Inflammatory macrophage treated with lipopolysaccharide for 1 hour (primary cell): ENCODE measurements around the gene OMA1.
"Not testable (repeated sequence)": the region's sequence is repeated elsewhere in the genome, so short reads cannot be mapped to it uniquely, and the experiment has no call there.

Source experiments
- DNase-seq, 2 donors: peaks; one replicate each; pipeline ENCODE4 v3.0.0-alpha.2; 2020 to 2022

Gene OMA1

GRCh38 chr1:58573705-58574591 lies 27.4 kb upstream of the OMA1 start:
- no peak for DNase-seq

DNA sequence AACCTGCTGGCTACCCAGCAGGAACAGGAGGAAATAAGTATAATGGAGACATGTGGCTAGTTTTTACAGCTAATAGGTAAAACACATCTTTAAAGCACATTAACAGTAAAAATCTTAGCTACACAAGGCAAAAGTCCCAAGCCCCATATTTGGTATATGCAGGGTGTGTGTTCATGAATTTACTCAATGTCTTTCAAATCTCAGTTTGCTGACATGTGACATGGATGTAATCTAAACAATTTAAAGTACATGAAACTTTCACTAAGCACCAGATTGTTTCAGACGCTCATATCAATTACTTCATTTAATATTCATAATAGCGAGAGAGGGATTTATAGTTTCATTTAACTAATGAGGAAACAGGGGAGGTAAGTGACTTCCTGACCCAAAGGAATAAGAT lies 26.6 kb upstream of the OMA1 start:
- DNase-seq = no peak

DNA sequence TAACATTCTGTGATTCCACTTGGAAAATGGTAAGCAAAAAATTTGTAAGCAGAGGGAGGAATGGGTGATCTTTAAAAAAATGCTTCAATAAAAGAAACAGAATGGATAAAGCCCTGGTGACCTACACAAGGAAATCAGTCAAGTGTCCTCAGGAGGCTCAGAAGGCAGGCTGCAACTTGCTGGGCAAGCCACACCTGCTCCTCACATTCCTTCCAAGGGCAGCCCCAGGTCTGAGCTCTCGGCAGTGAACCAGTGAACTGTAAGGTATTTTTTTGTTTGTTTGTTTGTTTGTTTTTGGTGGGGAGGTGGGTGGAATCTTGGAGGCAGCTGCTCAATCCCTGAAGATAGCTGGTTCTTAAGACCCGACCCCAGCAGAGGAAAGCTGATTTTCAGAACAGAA lies 26.2 kb upstream of the OMA1 start:
- no peak for DNase-seq

DNA sequence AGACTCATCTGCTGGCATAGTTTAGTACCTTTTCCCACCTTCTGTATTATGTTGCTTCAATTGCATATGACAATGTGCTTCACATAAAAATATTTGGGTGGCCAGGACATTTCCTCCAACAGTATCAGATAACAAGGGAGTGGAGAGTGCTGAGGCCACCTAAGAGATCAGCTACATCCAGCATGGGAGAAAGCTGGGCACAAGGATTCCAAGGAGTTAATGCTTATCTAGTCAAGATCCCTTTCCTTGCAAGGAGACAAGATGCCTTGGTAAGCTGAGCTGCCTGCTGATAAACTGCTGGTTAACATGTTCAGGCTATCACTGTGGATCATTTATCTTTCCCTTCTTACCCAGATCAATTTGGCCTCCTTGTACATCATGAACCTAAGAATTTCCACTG lies 25.1 kb upstream of the OMA1 start:
- no peak for DNase-seq

DNA sequence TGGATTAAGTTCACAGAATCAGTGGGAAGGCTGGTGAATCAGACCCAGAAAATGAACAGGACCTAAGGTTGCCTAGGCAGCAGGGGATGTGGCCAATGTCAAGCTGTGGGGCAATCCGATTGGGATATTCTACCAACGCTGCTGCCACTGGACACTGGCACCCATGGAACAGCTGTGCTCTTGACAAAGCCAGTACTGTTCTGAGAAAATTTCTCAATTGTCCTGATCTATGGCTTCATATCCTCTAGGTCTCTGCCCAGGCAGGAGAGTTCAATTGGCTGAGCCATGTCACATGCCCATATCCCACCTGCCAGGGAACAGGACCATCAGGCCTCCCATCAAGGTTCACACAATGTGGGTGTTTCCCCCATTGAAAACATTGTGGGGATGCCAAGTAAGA lies 24.3 kb upstream of the OMA1 start:
- DNase-seq = no peak

DNA sequence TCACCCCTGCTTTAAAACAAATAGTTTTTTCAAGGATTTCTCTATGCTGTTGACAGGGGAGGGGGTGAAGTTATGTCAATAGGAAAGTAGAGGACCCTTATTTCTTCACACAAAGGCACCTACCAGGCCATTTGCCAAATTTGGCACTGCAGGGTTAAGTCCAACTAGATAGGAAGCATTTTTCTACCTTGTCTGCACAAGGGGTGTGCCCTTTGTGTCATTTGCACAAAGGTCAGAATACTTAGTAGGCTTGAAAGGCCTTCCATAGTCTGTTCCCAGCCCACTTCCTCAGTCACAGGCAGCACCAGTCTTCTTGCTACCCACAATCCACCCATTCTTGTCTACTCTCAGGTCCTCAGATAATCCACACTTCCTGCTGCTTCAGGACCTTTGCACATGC lies 23.6 kb upstream of the OMA1 start:
- DNase-seq = no peak

DNA sequence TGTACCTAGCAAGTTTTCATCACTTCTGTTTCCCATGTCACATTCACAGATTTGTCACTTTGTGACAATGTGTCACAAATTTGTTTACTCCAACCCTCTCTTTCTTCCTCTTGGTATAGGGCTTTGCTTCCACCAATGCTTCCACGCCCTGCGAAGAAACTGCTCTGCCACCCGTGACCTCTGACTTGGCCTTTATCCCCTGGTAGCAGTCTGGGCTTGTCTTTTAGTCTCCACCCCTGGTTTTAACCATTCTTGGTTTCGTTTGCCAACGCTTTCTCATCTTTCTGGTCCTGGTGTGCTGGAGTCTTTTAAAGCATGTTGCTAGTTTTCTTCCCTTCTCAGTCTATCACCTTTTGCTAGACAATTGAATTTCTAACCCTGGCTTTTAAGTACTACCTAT lies 22.4 kb upstream of the OMA1 start:
- DNase-seq = no peak

- DNase-seq = no peak
Observed at GRCh38 chr1:58568271-58568860, 21.8 kb upstream of the OMA1 start.

DNA sequence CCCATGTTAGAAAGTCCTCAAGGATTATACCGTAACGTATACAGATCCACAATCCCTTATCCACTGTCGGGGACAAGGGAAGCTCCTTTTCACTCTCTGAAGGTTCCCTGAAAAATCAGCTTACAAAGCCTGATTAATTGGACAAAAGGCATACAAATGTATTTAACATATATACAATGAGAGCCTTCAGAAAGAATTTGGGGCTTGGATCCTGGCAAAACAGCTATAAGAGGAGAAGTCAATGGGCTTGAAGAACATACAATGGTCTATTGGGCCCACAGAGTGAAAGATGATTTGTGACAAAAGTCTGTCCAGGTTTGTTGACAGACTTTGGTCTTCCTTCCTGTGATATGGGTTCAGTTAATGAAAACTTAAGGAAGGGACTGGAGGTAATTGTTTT lies 19.8 kb upstream of the OMA1 start:
- DNase-seq = no peak

- DNase-seq = not testable (repeated sequence)
Observed at GRCh38 chr1:58563715-58564114, 17.2 kb upstream of the OMA1 start.

DNA sequence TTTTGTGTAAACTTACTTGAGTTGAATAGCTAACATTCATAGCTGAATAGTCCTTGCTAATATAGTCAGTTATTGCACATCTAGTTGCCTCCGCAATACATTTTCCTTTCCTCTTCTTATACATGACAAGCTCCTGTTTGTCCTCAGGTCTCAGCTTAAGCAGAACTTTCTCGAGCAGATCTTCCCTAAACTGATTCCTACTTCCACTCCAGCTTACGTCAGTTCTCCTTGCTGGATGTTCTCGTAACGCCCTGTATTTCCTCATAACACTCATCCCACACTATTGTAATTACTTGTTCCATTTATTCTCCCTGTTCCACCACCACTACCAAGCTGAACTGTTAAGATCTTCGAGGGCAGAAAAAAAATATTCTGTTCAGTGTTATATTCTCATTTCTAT lies 15.1 kb upstream of the OMA1 start:
- peak; percentile 66 to 82 for DNase-seq

DNA sequence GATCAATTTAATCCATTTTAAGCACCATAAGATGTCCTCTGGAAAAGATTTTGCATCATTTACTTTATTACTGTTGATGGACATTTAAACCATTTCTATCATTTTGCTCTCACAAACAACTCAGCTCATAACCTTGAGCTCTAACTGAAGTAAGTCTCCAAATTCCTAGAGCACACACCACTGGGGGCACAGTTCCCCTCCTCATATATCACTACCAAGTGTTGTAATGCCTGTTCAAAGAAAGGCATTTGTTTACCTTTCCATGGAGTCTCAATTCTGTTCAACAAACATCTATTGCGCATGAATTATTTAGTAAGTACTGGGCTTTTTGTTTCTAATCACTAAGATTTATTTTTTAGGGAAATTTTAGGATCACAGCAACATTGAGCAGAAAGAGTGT lies 8.9 kb upstream of the OMA1 start:
- DNase-seq = no peak

GRCh38 chr1:58551186-58552140 lies 4.9 kb upstream of the OMA1 start:
- DNase-seq = no peak

- DNase-seq = not testable (repeated sequence)
Observed at GRCh38 chr1:58549291-58549690, 2.8 kb upstream of the OMA1 start.

DNA sequence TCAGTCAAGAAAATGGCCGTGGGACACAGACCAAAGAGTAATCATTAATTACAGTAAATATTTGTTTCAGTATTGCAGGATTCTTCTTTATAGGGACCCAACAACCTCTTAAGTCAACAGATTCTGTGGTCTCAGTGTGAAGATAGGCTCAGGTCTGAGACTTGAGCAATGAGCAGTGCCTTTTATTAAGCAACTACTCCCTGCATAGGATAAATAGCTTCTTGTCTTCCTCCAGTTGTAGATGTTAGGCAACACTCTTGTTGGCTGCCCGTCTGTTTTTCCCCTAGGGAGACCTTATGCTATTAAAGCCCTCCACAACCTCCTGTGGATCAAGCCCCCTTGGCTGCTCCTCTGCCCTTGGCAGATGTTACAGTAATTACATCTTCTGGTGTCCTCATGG lies 1.8 kb upstream of the OMA1 start:
- no peak for DNase-seq

DNA sequence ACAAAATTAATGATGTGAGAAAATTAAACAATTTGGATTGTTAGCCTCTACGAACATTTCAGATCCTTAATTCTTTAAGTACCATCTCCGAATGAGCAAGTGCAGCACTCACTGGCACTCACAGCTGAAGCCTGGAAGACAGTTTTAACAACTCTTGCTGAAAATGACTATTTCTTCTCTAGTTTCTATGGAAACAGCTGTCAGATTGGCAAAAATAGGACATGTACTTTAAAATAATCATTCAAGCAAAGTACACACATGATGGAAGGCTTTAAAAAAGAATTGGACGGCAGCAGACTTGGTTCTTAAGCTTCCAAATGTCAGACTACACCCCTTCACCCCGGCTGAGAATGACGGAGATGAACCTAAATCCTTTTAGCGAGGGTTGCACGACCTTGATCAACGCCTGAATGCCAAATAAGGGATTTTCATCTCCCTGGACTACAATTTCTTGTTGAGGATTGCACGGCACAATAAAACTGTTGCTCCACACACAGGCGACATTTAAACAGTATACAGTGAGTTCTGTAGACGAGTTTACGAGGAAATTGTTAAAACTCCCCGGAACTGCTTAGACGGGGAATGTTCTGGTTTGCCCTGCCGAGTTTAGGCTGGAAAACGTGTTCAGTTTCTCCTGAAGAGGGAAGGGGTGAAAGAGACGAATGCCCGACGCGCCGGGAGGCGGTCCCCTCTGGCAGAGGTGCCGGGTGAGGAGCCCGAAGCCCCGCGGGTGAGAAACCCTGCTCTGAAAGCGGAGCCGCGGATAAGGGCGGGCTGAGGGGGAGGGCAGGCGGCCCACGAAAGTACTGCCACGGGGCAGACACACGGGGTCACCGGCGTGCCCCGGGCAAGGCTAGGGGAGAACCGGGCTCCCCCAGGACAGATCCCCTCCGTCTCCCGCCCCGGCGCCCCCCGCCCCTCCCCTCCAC lies 671 bp downstream of the OMA1 start:
- DNase-seq = peak; percentile 60 to 68

DNA sequence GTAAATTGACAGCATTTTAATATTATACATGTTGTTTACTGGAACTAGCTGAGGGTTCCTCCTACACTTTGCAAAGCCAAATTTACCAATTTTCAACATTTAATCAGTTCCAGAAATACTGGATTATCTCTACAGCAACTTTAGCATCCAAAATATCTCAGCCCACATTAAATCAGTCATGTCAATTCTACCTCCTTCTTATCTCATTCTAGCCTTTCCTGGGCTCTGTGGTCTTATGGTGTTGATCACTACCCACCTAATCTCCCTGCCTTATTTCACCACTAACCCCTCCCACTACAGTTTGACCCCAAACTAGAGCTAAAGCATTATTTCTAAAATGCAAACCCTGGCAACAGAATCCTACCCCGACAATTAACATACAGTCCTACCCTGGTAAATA lies 3.3 kb downstream of the OMA1 start:
- DNase-seq = no peak

DNA sequence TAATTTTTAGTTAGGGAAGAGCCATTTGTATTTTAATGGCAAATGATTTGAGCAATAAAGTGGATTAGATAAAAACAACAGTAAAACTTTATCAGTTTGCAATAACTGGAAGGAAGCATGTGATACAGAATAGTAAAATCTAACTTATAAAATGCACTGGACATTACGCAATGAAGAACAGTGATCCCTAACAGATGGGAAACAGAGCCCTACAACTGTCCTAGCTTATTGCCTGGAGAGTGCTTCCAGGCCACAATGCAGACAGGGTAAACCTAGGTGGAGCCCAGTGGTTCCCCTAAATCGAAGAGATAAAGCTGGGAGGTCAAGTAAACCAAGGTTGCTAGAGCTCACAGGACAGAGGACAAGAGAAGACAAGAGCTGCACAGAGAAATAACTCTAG lies 7.0 kb downstream of the OMA1 start:
- no peak for DNase-seq

GRCh38 chr1:58538821-58539220 lies 7.7 kb downstream of the OMA1 start:
- no peak for DNase-seq

- DNase-seq = peak in 1 of 2 donors; percentile 44
Observed at GRCh38 chr1:58531842-58532241, 14.7 kb downstream of the OMA1 start.

GRCh38 chr1:58529284-58529683 lies 17.2 kb downstream of the OMA1 start:
- no peak for DNase-seq

- DNase-seq = peak; percentile 27 to 49
Observed at GRCh38 chr1:58528518-58528917, 18.0 kb downstream of the OMA1 start.
